Colon (tissue), 2 donors: ENCODE data around the gene OR11H1.
"Not testable (repeated sequence)": the region's sequence is repeated elsewhere in the genome, so short reads cannot be mapped to it uniquely, and the experiment has no call there.

ENCODE experiments used
- FAIRE-seq: peaks from 2 replicates; lab custom pipeline; 2012; peaks lifted over from hg19 to GRCh38; lab: Jason Lieb, UNC
- donor health status: control.
- donor health status: control.

Gene OR11H1, protein sequence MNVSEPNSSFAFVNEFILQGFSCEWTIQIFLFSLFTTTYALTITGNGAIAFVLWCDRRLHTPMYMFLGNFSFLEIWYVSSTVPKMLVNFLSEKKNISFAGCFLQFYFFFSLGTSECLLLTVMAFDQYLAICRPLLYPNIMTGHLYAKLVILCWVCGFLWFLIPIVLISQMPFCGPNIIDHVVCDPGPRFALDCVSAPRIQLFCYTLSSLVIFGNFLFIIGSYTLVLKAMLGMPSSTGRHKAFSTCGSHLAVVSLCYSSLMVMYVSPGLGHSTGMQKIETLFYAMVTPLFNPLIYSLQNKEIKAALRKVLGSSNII

DNA sequence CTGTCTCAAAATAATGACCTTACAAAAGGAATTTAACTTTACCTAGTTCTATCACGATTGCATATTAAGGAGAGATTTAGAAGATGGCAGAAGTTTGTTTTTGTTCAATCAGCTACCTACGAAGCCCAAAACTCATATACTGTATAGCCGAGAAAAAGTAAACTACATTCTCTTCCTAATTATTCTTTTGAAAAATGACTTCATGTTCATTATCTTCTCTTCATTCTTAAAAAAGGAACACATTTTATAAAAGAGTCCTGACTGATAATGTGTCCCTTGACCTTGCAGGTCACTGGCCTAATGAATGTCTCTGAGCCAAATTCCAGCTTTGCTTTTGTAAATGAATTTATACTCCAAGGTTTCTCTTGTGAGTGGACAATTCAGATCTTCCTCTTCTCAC lies at the start of gene OR11H1:
OR11H1 (plus strand) TSS at position 301 of the 400 bp plus-strand sequence; CDS start at position 301, 0 bp downstream.
- FAIRE-seq: not testable (repeated sequence)

DNA sequence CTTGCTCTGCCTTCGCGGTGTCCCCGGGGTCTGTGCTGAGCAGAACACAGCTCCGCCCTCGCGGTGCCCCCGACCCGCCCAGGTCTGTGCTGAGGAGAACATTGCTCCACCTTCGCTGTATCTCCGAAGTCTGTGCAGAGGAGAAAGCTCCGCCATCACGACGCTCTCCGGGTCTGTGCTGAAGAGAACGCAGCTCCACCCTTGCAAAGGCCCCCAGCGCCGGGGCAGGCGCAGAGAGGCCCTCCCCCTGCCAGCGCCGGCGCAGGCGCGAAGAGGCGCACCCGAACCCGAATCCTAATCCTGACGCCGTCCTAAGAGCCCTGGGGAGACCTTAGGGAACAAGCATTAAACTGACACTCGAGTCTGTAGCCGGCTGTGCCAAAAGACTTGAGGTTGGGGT lies 18.0 kb upstream of the OR11H1 start:
- not testable (repeated sequence) for FAIRE-seq

DNA sequence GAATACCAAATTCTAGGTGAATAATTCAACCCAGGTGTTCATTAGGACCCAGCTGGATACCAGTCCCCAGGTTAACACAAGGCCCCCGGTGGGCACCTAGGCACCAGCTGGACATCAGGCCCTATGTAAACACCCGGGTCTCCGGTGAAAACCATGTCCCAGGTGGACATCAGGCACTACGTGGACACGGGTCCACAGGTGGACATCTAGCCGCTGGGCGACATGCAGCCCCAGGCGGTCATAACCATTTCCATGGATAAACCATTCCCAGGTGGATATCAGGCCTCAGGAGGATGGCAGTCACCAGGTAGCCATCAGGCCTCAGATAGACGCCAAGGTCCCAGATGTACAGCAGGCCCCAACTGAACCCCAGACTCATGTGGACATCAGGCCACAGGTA lies 12.1 kb upstream of the OR11H1 start:
- not testable (repeated sequence) for FAIRE-seq

DNA sequence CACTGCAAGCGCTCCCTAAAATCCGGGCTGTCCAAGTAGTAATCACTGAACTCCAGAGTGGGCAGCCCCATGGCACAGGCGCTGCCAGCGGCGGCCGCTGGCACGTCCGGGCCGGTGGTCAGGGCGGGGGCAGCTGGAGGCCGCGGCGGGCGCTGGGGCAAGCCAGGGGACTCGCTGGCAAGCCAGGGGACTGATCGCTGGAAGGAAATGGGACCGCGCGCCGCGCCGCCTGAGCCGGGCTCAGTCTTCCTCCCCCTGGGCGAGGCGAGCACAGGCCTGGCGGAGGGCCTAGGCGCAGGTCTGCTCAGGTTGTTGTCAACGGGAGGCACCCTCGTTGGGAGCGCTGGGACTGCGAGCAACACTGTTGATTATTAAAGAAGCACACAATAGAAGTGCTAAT lies 25.8 kb downstream of the OR11H1 start:
- FAIRE-seq: not testable (repeated sequence)

DNA sequence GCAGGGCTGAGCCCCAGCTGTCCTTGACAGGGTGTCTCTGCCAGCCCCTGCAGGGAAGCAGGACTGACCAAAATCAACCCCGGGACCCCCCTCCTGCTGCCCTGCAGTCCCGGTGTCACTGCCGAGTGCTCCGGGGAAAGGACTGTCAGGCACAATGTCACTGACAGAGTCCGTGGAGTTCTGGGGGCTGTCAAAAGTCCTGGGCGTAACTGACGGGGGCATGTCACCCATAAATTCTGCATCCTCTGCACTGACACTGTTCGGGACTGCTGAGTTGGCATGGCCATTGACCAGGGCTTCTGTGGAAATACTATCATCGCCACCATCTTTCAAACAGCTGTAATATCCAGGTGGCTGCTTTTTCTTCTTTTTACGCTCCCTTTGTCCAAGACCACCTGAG lies 35.5 kb downstream of the OR11H1 start:
- not testable (repeated sequence) for FAIRE-seq

DNA sequence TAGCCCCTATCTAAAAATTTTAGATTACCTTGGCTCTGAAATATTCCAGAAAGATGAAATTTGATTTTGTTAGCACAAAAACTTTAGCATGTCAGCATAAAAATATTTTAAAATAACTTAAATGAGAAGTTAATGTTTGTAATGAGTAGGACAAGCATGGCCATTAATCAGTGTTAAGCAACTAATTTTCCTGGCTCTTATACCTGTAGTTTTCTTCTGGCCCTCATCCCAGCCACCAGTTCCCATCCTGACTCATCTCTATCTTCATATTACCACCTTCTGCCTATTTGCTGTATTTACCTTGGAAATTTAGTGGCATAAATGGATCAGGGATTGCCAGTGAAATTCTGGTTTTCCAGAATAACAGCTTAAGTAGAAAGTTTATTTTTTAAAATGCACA lies 37.1 kb downstream of the OR11H1 start:
- FAIRE-seq: not testable (repeated sequence)
